GM18507 (cell line): ENCODE measurements around the gene ZNF524.

Source experiments
- DNase-seq: peaks from one replicate; pipeline ENCODE4 v3.0.0; 2011; ENCODE audit warnings: low read depth; ENCODE audit not compliant: insufficient read length; ENCODE audit errors: extremely low spot score
- FAIRE-seq: peaks from 2 replicates; lab custom pipeline; 2011; peaks lifted over from hg19 to GRCh38; lab: Jason Lieb, UNC

The ZNF524 gene

GRCh38 chr19:55649268-55650125 lies 49.4 kb downstream of the ZNF524 start:
- FAIRE-seq (no peak), DNase-seq (no peak)

GRCh38 chr19:55650126-55650557 lies 50.1 kb downstream of the ZNF524 start:
- no peak for DNase-seq
- FAIRE-seq: no peak

- FAIRE-seq: no peak
Observed at GRCh38 chr19:55650602-55651230, 50.6 kb downstream of the ZNF524 start.

GRCh38 chr19:55651236-55651635 lies 51.1 kb downstream of the ZNF524 start:
- no peak for DNase-seq
- FAIRE-seq: no peak

More at GRCh38 chr19:55650602-55651230, 50.6 kb downstream of the ZNF524 start:
- no peak for DNase-seq

- FAIRE-seq: no peak
- no peak for DNase-seq
Observed at GRCh38 chr19:55652311-55653128, 52.4 kb downstream of the ZNF524 start.
